ENCODE data around the gene SPRR2A. TPM values are rescaled to one million over a fixed set of nuclear protein-coding genes. Genes with fewer than 3 reads are reported as not detected.

Gene SPRR2A
- total RNA-seq = not detected
- long read RNA-seq = 0 reads

GRCh38 chr1:153057375-153057774, at the start of gene SPRR2A:
SPRR2A (minus strand) TSS chr1:153057512; CDS start chr1:153056735, 777 bp downstream.
- ATAC-seq (no peak), DNase-seq (no peak)
- no peaks in the 10 kb centered on the region for H3K27me3 ChIP-seq (ENCODE audit: low read depth)
- no peak within 1 kb of the TSS for H3K27ac ChIP-seq
- no peak within 1 kb of the TSS for H3K4me3 ChIP-seq
- H3K36me3 ChIP-seq = no peaks in the 10 kb centered on the region
- TF ChIP-seq, protein P1, sequence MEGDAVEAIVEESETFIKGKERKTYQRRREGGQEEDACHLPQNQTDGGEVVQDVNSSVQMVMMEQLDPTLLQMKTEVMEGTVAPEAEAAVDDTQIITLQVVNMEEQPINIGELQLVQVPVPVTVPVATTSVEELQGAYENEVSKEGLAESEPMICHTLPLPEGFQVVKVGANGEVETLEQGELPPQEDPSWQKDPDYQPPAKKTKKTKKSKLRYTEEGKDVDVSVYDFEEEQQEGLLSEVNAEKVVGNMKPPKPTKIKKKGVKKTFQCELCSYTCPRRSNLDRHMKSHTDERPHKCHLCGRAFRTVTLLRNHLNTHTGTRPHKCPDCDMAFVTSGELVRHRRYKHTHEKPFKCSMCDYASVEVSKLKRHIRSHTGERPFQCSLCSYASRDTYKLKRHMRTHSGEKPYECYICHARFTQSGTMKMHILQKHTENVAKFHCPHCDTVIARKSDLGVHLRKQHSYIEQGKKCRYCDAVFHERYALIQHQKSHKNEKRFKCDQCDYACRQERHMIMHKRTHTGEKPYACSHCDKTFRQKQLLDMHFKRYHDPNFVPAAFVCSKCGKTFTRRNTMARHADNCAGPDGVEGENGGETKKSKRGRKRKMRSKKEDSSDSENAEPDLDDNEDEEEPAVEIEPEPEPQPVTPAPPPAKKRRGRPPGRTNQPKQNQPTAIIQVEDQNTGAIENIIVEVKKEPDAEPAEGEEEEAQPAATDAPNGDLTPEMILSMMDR (IDR thresholded peaks at IDR 0.05) = no peak
- H3K9me3 ChIP-seq = no peaks in the 10 kb centered on the region
- intact Hi-C loops (cut with DNase I) = no loop called here
- no peaks in the 10 kb centered on the region for H3K4me1 ChIP-seq

DNA sequence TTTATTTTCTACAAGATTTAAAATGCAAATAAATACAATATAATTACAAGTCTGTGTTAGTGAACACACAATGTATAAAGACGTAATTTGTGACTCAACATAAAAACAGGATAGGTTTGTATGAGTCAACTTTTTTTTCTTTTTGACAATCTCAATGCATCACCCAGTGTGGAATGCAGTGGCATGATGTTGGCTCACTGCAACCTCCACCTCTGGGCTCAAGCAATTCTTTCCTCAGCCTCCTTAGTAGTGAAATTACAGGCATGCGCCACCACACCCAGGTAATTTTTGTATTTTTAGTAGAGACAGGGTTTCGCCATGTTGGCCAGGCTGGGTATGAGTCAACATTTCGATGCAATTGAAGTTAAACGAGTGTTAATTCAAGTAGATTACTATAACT, 42.9 kb upstream of the SPRR2A start:
- H3K27me3 ChIP-seq (ENCODE audit: low read depth) = no peaks in the 10 kb centered on the region
- H3K27ac ChIP-seq = no peak overlapping the region
- H3K4me3 ChIP-seq = no peak overlapping the region
- no peaks in the 10 kb centered on the region for H3K36me3 ChIP-seq
- no peaks in the 10 kb centered on the region for H3K4me1 ChIP-seq
- TF ChIP-seq, protein P1 (IDR thresholded peaks at IDR 0.05) = no peak
- intact Hi-C loops (cut with DNase I) = no loop called here
- ATAC-seq = no peak
- H3K9me3 ChIP-seq = no peaks in the 10 kb centered on the region
- no peak for DNase-seq

GRCh38 chr1:153099461-153100045, 42.2 kb upstream of the SPRR2A start:
- H3K9me3 ChIP-seq = no peaks in the 10 kb centered on the region
- no peaks in the 10 kb centered on the region for H3K36me3 ChIP-seq
- H3K4me1 ChIP-seq = no peaks in the 10 kb centered on the region
- intact Hi-C loops (cut with DNase I) = no loop called here
- no peak for DNase-seq
- no peak for ATAC-seq
- no peak overlapping the region for H3K27ac ChIP-seq
- TF ChIP-seq, protein P1 (IDR thresholded peaks at IDR 0.05) = no peak
- no peak overlapping the region for H3K4me3 ChIP-seq
- no peaks in the 10 kb centered on the region for H3K27me3 ChIP-seq (ENCODE audit: low read depth)

DNA sequence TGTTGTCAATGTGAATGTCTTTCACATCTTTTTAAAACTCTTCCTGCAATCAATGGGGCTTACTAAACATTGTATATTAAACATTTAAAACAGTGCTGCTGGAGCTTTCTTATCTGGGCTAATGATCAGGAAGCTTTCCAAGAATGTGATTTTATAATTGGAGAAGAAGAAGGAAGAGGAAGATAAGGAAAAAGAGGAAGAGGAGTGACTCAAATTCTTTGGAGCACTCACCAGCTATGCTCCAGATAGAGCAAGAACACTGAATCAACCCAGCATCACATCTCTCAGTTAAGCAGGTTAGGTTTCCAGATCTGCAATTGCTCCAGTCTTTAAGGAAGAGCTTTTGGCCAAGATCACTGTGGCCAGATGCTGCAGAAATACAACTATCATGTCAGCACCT, 38.5 kb upstream of the SPRR2A start:
- Histone ChIP-seq H3K4me1 (no peaks in the 10 kb centered on the region), H3K4me3 (no peak overlapping the region), H3K27ac (no peak overlapping the region), H3K27me3 (ENCODE audit: low read depth) (no peaks in the 10 kb centered on the region), H3K9me3 (no peaks in the 10 kb centered on the region), H3K36me3 (no peaks in the 10 kb centered on the region)
- no peak for ATAC-seq
- TF ChIP-seq, protein P1 (IDR thresholded peaks at IDR 0.05) = no peak
- DNase-seq = no peak
- intact Hi-C loops (cut with DNase I) = no loop called here

- Histone ChIP-seq H3K36me3 (no peaks in the 10 kb centered on the region), H3K9me3 (no peaks in the 10 kb centered on the region), H3K27me3 (ENCODE audit: low read depth) (no peaks in the 10 kb centered on the region), H3K4me1 (no peaks in the 10 kb centered on the region), H3K27ac (no peak within 1 kb of the TSS), H3K4me3 (no peak within 1 kb of the TSS)
- intact Hi-C loops (cut with DNase I) = no loop called here
- TF ChIP-seq, protein P1 (IDR thresholded peaks at IDR 0.05) = no peak
- no peak for ATAC-seq
- no peak for DNase-seq
Measured at GRCh38 chr1:153094426-153094825, 37.1 kb upstream of the SPRR2A start, which contains the start of gene SPRR2E. SPRR2E (minus strand) TSS chr1:153094526; CDS start chr1:153093751, 775 bp downstream.
